Testis (tissue), 3 donors: ENCODE results near the gene TRIM72. TPM values are rescaled to one million over a fixed set of nuclear protein-coding genes. Genes with fewer than 3 reads are reported as not detected.
"Not testable (repeated sequence)": the region's sequence is repeated elsewhere in the genome, so short reads cannot be mapped to it uniquely, and the experiment has no call there.

Experiments
- DNase-seq: peaks from one replicate; pipeline ENCODE4 v3.0.0-alpha.2; 2019
- H3K27ac ChIP-seq, 2 donors: fragments of 200-600 bp; sonication (generic); one replicate each; pipeline ENCODE4 v1.5.1; 2019
- H3K27me3 ChIP-seq: fragments of 200-600 bp; sonication (generic); one replicate; pipeline ENCODE4 v1.5.1; 2019
- H3K36me3 ChIP-seq: fragments of 200-600 bp; sonication (generic); one replicate; pipeline ENCODE4 v1.5.1; 2017; ENCODE audit warnings: low read depth; ENCODE audit errors: missing control alignments
- H3K4me1 ChIP-seq: fragments of 200-600 bp; sonication (generic); one replicate; pipeline ENCODE4 v1.5.1; 2019
- H3K4me3 ChIP-seq, 2 donors: fragments of 200-600 bp; sonication (generic); one replicate each; pipeline ENCODE4 v1.5.1; 2017 to 2019
- H3K9me3 ChIP-seq: fragments of 200-600 bp; sonication (generic); one replicate; pipeline ENCODE4 v1.5.1; 2017
- CTCF ChIP-seq, 3 experiments: fragments of 450-650 bp in 2 of 3; fragments of 200-600 bp in 1 of 3; sonication (generic) in 1 of 3; IDR thresholded peaks; one replicate each; pipeline ENCODE4 v1.5.1; 2016 to 2019; ENCODE audit warnings: antibody characterized with exemption in 3 of 3, mild to moderate bottlenecking in 2 of 3, moderate library complexity in 1 of 3
- POLR2A ChIP-seq: fragments of 450-650 bp; IDR thresholded peaks from one replicate; pipeline ENCODE4 v1.6.1; 2017; ENCODE audit warnings: antibody characterized with exemption, mild to moderate bottlenecking, moderate library complexity
- WGBS, 2 donors: methylation state at CpG; one replicate each; pipeline ENCODE4 v1.1.5; 2018; 5-methylcytosine and 5-hydroxymethylcytosine counted together
- intact Hi-C: fragments of 100-400 bp; cut with DNase I; formaldehyde crosslinking; loops from one replicate; pipeline ENCODE4 v1.15.1; 2023; ENCODE audit warnings: low total_unique reads
- polyA plus RNA-seq: library from polyadenylated mRNA; stranded (reverse); fragments of 350-450 nt; fragmentation: Illumina TruSeq; extraction: RNeasy Lipid Tissue Mini Kit (QIAGEN cat#74804); gene quantifications from one replicate; pipeline ENCODE4 v1.2.3, GENCODE V29; 2014; ENCODE audit warnings: low read depth, low replicate concordance; ENCODE audit not compliant: insufficient read depth
- total RNA-seq, 2 donors: library from RNA; depleted of rRNA; stranded (reverse); fragments of >200 nt; gene quantifications; one replicate each; pipeline ENCODE4 v1.2.3, GENCODE V29; 2016

Gene TRIM72
- total and polyA plus RNA-seq, 3 donors from 2014 or later, result 0.50 to 0.58 (median 0.55) TPM

DNA sequence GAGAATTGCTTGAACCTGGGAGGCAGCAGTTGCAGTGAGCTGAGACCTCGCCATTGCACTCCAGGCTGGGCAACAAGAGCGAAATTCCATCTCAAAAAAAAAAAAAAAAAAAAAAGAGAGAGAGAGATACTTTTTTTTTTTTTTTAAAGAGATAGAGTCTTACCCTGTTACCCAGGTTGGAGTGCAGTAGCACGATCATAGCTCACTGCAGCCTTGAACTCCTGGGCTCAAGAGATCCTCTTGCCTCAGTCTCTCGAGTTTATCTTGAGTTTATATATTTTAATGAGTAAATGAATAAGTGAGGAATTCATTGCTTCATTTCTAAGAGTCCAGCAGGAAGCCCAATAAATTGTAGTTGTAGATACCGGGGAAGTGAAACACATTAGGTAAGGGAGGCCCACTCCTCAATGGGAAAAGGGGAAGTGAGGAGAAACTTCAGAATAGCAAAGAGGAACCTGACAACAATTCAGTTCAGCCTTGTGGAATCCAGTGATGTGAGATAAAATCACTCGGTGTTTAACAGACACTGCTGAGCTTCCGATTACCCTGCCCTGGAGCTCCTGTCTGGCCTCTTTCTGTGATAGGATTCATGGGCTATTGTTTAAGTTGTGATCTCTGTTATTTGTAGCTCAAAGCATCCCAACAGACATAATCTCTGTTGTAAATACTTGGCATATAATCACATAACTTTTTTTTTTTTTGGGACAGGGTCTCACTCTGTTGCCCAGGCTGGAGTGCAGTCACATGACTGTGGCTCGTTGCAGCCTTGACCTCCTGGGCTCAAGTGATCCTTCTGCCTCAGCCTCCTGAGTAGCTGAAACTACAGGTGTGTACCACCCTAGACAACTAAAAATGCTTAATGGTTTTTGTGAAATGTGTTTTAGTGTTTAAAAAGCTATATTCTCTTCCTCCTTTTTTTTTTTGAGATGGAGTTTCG is 30.1 kb downstream of the TRIM72 start:
- H3K27me3 ChIP-seq, result no peaks in the 10 kb centered on the region
- H3K27ac ChIP-seq, result no peak overlapping the region
- WGBS, 2 donors, result 68 to 71% methylated on average over 9 of the region's 9 CpGs
- H3K9me3 ChIP-seq, result no peaks in the 10 kb centered on the region
- no peaks in the 10 kb centered on the region for H3K36me3 ChIP-seq
- H3K4me1 ChIP-seq, result no peaks in the 10 kb centered on the region
- H3K4me3 ChIP-seq, result no peak overlapping the region
- no peak for DNase-seq
- intact Hi-C loops, result no loop called here
- TF ChIP-seq CTCF (IDR thresholded peaks at IDR 0.05) (no peak), POLR2A (no peak)

- H3K9me3 ChIP-seq, H3K27me3 ChIP-seq, DNase-seq, intact Hi-C loops, H3K36me3 ChIP-seq, H3K27ac ChIP-seq, H3K4me1 ChIP-seq, H3K4me3 ChIP-seq: not testable (repeated sequence)
- 52 to 63% methylated on average over 8 of the region's 8 CpGs for WGBS, 2 donors
Measured at GRCh38 chr16:31245598-31245997, 31.7 kb downstream of the TRIM72 start.

DNA sequence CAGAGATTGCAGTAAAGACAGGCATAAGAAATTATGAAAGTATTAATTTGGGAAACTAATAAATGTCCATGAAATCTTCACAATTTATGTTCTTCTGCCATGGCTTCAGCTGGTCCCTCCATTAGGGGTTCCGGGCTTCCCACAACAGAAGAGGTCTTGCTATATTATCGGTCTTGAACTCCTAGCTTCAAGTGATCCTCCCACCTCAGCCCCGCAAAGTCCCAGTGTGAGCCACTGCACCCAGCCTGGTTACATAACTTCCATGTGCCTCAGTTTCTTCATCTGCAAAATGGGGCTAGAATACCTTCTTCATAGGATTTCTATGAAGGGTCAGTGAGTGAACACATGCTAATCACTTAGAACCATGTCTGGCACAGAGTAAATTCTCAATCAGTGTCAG is 32.4 kb downstream of the TRIM72 start:
- no peak for TF ChIP-seq CTCF (IDR thresholded peaks at IDR 0.05)
- TF ChIP-seq POLR2A, result no peak
- Histone ChIP-seq H3K27me3 (no peaks in the 10 kb centered on the region), H3K27ac (no peak overlapping the region), H3K36me3 (no peaks in the 10 kb centered on the region), H3K9me3 (no peaks in the 10 kb centered on the region), H3K4me3 (no peak overlapping the region), H3K4me1 (no peaks in the 10 kb centered on the region)
- intact Hi-C loops, result no loop called here
- no peak for DNase-seq
- 90 to 92% methylated on average over 3 of the region's 3 CpGs for WGBS, 2 donors

DNA sequence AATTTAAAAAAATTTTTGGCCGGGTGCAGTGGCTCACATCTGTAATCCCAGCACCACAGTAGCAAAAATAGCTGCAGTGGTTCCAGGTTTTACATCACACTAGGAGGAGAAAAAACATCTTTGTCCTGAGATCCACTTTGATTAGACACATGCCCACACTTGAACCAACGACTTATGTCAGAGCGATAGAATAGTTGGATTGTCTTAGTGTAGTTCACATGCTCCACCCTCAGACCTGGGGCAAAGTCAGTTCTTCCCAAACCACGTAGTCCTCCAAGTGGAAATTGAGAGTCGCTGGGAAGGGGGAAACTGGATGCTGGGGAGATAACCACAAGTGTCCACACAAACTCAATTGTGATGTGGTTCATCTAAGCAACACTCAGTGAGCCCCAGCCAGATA is 34.4 kb downstream of the TRIM72 start:
- 65 to 77% methylated on average over 5 of the region's 5 CpGs for WGBS, 2 donors
- Histone ChIP-seq H3K9me3 (no peaks in the 10 kb centered on the region), H3K4me3 (no peak overlapping the region), H3K27ac (no peak overlapping the region), H3K4me1 (no peaks in the 10 kb centered on the region), H3K36me3 (no peaks in the 10 kb centered on the region), H3K27me3 (no peaks in the 10 kb centered on the region)
- intact Hi-C loops, result no loop called here
- DNase-seq, result no peak
- TF ChIP-seq POLR2A (no peak), CTCF (IDR thresholded peaks at IDR 0.05) (no peak)

- no peak overlapping the region for H3K4me3 ChIP-seq
- no peak overlapping the region for H3K27ac ChIP-seq
- H3K9me3 ChIP-seq, result no peaks in the 10 kb centered on the region
- DNase-seq, result no peak
- H3K27me3 ChIP-seq, result no peaks in the 10 kb centered on the region
- intact Hi-C loops, result no loop called here
- TF ChIP-seq CTCF (IDR thresholded peaks at IDR 0.05), result no peak
- no peak for TF ChIP-seq POLR2A
- H3K4me1 ChIP-seq, result no peaks in the 10 kb centered on the region
- WGBS, 2 donors, result 85 to 88% methylated on average over 6 to 7 of the region's 7 CpGs
- H3K36me3 ChIP-seq, result no peaks in the 10 kb centered on the region
Measured at GRCh38 chr16:31250782-31251384, 37.0 kb downstream of the TRIM72 start.
